PC-9 (cell line): ENCODE measurements around the gene YY1. TPM values are rescaled to one million over a fixed set of nuclear protein-coding genes. Genes with fewer than 3 reads are reported as not detected.

Source experiments
- BruUV-seq: library from RNA; stranded (reverse); fragments of 400-500 nt; replicated peaks from 2 replicates; lab custom pipeline; 2021; lab: Mats Ljungman, UMichigan
- CTCF ChIA-PET: fragments of 300-600 bp; sonication (Branson Sonifier 250); formaldehyde crosslinking; loops from one replicate; lab custom pipeline; 2022; ENCODE audit warnings: antibody characterized with exemption; lab: Charles Lee
- POLR2A ChIA-PET: fragments of 300-600 bp; sonication (Branson Sonifier 250); formaldehyde crosslinking; loops from one replicate; lab custom pipeline; 2022; ENCODE audit warnings: antibody characterized with exemption; ENCODE audit not compliant: unreplicated experiment; lab: Charles Lee
- DNase-seq, 2 experiments: peaks; one replicate each; pipeline versions ENCODE4 v3.0.0 to v3.0.0-alpha.2; 2015 to 2022; ENCODE audit warnings: mixed read lengths in 1 of 2
- H2AFZ ChIP-seq: fragments of 200-600 bp; sonication (generic); 2 replicates; pipeline ENCODE4 v1.8.1; 2017; ENCODE audit warnings: antibody characterized with exemption
- H3F3A ChIP-seq: fragments of 200-600 bp; sonication (generic); 2 replicates; pipeline ENCODE4 v1.8.1; 2017; ENCODE audit warnings: antibody characterized with exemption, mild to moderate bottlenecking, low read depth; ENCODE audit not compliant: insufficient read depth
- H3K27ac ChIP-seq: fragments of 200-600 bp; sonication (generic); 2 replicates; pipeline ENCODE4 v1.6.1; 2016; ENCODE audit warnings: mixed run types
- H3K27me3 ChIP-seq: fragments of 200-600 bp; sonication (generic); 2 replicates; pipeline ENCODE4 v1.6.1; 2016; ENCODE audit warnings: low read depth, mixed run types; ENCODE audit not compliant: insufficient read depth
- H3K36me3 ChIP-seq: fragments of 200-600 bp; sonication (generic); 2 replicates; pipeline ENCODE4 v1.6.1; 2016; ENCODE audit warnings: low read depth, mixed run types
- H3K4me1 ChIP-seq: fragments of 200-600 bp; sonication (generic); replicated peaks from 2 replicates; pipeline ENCODE4 v1.6.1; 2016; ENCODE audit warnings: mixed run types; ENCODE audit not compliant: insufficient read depth
- H3K4me2 ChIP-seq: fragments of 200-600 bp; sonication (generic); 2 replicates; pipeline ENCODE4 v1.6.1; 2017; ENCODE audit warnings: mixed run types
- H3K4me3 ChIP-seq: fragments of 200-600 bp; sonication (generic); 2 replicates; pipeline ENCODE4 v1.6.1; 2016; ENCODE audit warnings: mixed run types
- H3K79me2 ChIP-seq: fragments of 200-600 bp; sonication (generic); 2 replicates; pipeline ENCODE4 v1.6.1; 2017; ENCODE audit warnings: low read depth, mixed run types
- H3K9me2 ChIP-seq: fragments of 200-600 bp; sonication (generic); 2 replicates; pipeline ENCODE4 v1.8.1; 2017; ENCODE audit warnings: mild to moderate bottlenecking; ENCODE audit not compliant: insufficient read depth
- H3K9me3 ChIP-seq: fragments of 200-600 bp; sonication (generic); 2 replicates; pipeline ENCODE4 v1.8.1; 2016; ENCODE audit warnings: low read depth; ENCODE audit not compliant: insufficient read depth
- H4K20me1 ChIP-seq: fragments of 200-600 bp; sonication (generic); 2 replicates; pipeline ENCODE4 v1.8.1; 2017; ENCODE audit not compliant: insufficient read depth
- CTCF ChIP-seq: fragments of 200-600 bp; sonication (generic); conservative IDR thresholded peaks from 2 replicates; pipeline ENCODE4 v1.6.1; 2017; ENCODE audit warnings: mixed run types, antibody characterized with exemption, mild to moderate bottlenecking, moderate library complexity
- EZH2 ChIP-seq: fragments of 200-600 bp; sonication (generic); IDR thresholded peaks from 2 replicates; pipeline ENCODE4 v1.8.0; 2017; ENCODE audit warnings: antibody characterized with exemption, low read depth
- intact Hi-C: fragments of 100-400 bp; cut with micrococcal nuclease; formaldehyde crosslinking; loops from one replicate; pipeline ENCODE4 v1.10.0; 2022; ENCODE audit not compliant: unreplicated experiment
- total RNA-seq: library from RNA; stranded (reverse); gene quantifications from 2 replicates; pipeline ENCODE4 v1.2.3, GENCODE V29; 2021

YY1 gene
- total RNA-seq, 1 experiment from 2014 or later: 32.3 TPM

GRCh38 chr14:100299238-100299560 is 60.3 kb downstream of the YY1 start:
- H3K4me3 ChIP-seq: no peak overlapping the region
- POLR2A ChIA-PET: no interaction called here

GRCh38 chr14:100302616-100303015 is 63.7 kb downstream of the YY1 start:
- Histone ChIP-seq H3K79me2 (no peaks in the 10 kb centered on the region), H3K4me2 (peak overlapping the region; percentile 23; the same call in 1 of the 2 replicates), H2AFZ (no peak overlapping the region), H3K4me3 (no peak overlapping the region), H3K27me3 (no peaks in the 10 kb centered on the region), H3K36me3 (no peaks in the 10 kb centered on the region), H3K9me2 (no peaks in the 10 kb centered on the region), H4K20me1 (no peaks in the 10 kb centered on the region), H3K4me1 (peaks cover 5% of the 10 kb centered on the region; the same call in 1 of the 2 replicates), H3K9me3 (no peaks in the 10 kb centered on the region), H3K27ac (no peak overlapping the region), H3F3A (peaks cover 11% of the 10 kb centered on the region; the same call in 1 of the 2 replicates)
- TF ChIP-seq CTCF: no peak
- TF ChIP-seq EZH2: no peak
- intact Hi-C loops: no loop called here
- BruUV-seq: no TSS peak
- ChIA-PET CTCF (interaction anchor here (0.6 kb wide), 1 partner anchor 33 kb away, joined by 5 read pairs; no protein-coding TSS in a partner anchor), POLR2A (no interaction called here)
- DNase-seq: peak in 1 of 2 experiments; percentile 83

More at GRCh38 chr14:100299238-100299560, 60.3 kb downstream of the YY1 start:
- H3K4me1 ChIP-seq: peaks cover 5% of the 10 kb centered on the region; the same call in 1 of the 2 replicates
- H4K20me1 ChIP-seq: no peaks in the 10 kb centered on the region
- no peak overlapping the region for H3K4me2 ChIP-seq
- CTCF ChIA-PET: no interaction called here
- no peaks in the 10 kb centered on the region for H3K9me2 ChIP-seq
- DNase-seq: no peak
- peaks cover 11% of the 10 kb centered on the region; the same call in 1 of the 2 replicates for H3F3A ChIP-seq
- intact Hi-C loops: no loop called here
- H3K79me2 ChIP-seq: no peaks in the 10 kb centered on the region
- H3K36me3 ChIP-seq: no peaks in the 10 kb centered on the region
- H3K9me3 ChIP-seq: no peaks in the 10 kb centered on the region
- no peak for TF ChIP-seq EZH2
- TF ChIP-seq CTCF: no peak
- BruUV-seq: no TSS peak
- no peaks in the 10 kb centered on the region for H3K27me3 ChIP-seq
- no peak overlapping the region for H3K27ac ChIP-seq
- no peak overlapping the region for H2AFZ ChIP-seq

GRCh38 chr14:100303179-100303578 is 64.2 kb downstream of the YY1 start:
- Histone ChIP-seq H3K9me3 (no peaks in the 10 kb centered on the region), H3K79me2 (no peaks in the 10 kb centered on the region), H3K36me3 (no peaks in the 10 kb centered on the region), H3K9me2 (no peaks in the 10 kb centered on the region), H3F3A (peaks cover 11% of the 10 kb centered on the region; the same call in 1 of the 2 replicates), H3K4me1 (peaks cover 5% of the 10 kb centered on the region; the same call in 1 of the 2 replicates), H3K27ac (no peak overlapping the region), H3K4me3 (no peak overlapping the region), H2AFZ (no peak overlapping the region), H3K27me3 (no peaks in the 10 kb centered on the region), H4K20me1 (no peaks in the 10 kb centered on the region), H3K4me2 (peak overlapping the region; percentile 23; the same call in 1 of the 2 replicates)
- DNase-seq: no peak
- intact Hi-C loops: no loop called here
- ChIA-PET POLR2A (no interaction called here), CTCF (interaction anchor here (0.6 kb wide), 1 partner anchor 33 kb away, joined by 5 read pairs; no protein-coding TSS in a partner anchor)
- TF ChIP-seq EZH2 (no peak), CTCF (no peak; the same call in 1 of the 2 replicates)
- BruUV-seq: no TSS peak
